GM18870 (cell line): ENCODE measurements around the gene OSBPL9.

ENCODE experiments used
- ATAC-seq: cut with Tn5 transposase; IDR thresholded peaks from one replicate; pipeline ENCODE4 v1.9.1; 2021; ENCODE audit warnings: moderate library complexity; ENCODE audit not compliant: unreplicated experiment

Gene OSBPL9

GRCh38 chr1:51733793-51734522 is 117.1 kb downstream of the OSBPL9 start:
- no peak for ATAC-seq

GRCh38 chr1:51734896-51735745 is 118.2 kb downstream of the OSBPL9 start:
- ATAC-seq = no peak

DNA sequence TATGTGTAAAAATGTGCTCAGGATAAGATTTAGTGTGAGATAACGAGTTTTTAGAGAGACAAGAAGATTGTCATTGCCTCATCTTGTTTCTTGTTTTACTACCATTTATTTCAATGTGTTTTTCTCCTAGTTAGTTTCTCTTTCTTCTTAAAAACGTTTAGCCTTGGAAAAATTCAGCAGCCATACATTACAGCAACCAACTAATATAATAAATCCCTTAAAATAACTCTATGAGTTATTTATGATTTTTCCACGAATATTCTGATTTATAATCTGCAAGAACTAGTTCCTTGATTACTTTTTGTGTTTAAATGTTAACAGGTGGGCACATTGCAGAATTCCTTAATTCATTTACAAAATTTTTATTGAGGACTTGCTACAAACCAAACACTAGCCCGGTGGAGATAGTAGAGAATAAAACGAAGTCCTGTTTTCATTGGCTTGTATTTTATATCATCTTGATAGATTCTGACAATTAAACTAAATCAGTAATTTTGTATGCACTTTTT is 118.9 kb downstream of the OSBPL9 start:
- ATAC-seq = no peak

DNA sequence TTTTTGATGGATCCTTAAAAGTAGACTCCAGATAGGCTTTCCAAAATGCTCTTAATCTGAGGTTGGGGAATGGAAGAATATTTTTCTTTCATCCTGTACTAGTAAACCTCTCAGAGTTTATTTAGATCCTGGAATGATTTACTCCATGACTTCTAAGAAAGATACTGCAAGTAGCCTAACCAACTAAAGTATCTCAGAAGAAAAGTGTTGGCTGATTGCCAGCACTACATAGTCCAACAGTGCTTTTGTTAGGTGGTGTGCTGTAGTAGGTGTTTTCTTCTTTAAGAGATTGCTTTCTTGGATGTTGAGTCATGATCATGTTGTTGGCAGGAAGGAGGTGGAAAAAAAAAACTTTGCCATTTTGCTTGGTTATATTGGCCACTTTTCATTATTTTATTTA is 119.8 kb downstream of the OSBPL9 start:
- no peak for ATAC-seq

GRCh38 chr1:51738681-51739080 is 121.8 kb downstream of the OSBPL9 start:
- ATAC-seq = no peak

GRCh38 chr1:51740652-51741051 is 123.8 kb downstream of the OSBPL9 start:
- no peak for ATAC-seq

GRCh38 chr1:51741121-51741681 is 124.3 kb downstream of the OSBPL9 start:
- ATAC-seq = no peak

- ATAC-seq = no peak
These were observed 127.8 kb downstream of the OSBPL9 start for GRCh38 chr1:51744506-51745303.

DNA sequence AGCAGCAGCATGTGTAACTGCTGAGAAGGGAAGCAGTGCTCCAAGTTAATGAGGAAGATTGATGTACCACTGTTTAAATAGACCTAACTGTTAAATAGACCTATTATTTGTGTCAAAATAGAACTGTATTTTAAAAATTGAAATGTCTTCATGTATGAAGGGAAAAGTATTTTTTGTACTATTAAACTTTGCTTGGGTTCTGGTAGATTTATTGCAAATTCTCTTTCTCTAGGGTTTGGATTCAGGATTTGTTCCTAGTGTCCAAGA is 128.3 kb downstream of the OSBPL9 start:
- no peak for ATAC-seq

DNA sequence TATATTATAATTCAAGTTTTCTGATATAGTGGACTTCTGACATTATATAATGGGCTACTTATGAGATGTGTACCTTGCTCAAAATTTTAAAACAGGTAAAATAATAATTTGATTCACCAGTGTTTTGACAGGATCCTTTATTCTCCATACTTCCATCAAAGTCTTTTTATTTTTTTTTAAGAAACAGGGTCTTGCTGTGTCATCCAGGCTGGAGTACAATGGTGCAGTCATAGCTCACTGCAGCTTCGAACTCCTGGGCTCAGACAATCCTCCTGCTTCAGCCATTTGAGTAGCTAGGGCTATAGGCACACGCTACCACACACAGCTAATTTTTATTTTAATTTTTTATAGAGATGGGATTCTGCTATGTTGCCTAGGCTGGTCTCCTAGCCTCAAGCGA is 132.3 kb downstream of the OSBPL9 start:
- no peak for ATAC-seq

DNA sequence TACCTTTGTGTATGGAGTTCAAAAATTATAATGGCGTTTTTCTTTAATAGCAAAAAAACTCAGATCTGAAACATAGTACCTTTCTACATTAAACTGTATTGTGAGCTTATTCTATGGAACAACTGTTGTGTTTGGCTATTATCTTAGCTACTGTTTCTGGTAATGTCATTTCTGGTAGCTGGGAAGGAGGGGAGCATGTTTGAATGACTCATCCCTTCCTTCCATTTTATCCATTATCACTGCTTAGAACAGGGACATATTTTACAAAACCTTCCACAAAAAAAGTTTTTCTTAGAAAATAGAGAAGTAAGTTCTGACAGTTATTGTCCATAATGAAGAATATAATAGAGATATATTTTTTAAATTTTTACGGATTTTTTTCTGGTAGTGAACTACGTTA is 133.3 kb downstream of the OSBPL9 start:
- no peak for ATAC-seq

- no peak for ATAC-seq
These were observed 133.8 kb downstream of the OSBPL9 start for GRCh38 chr1:51750729-51751128.

DNA sequence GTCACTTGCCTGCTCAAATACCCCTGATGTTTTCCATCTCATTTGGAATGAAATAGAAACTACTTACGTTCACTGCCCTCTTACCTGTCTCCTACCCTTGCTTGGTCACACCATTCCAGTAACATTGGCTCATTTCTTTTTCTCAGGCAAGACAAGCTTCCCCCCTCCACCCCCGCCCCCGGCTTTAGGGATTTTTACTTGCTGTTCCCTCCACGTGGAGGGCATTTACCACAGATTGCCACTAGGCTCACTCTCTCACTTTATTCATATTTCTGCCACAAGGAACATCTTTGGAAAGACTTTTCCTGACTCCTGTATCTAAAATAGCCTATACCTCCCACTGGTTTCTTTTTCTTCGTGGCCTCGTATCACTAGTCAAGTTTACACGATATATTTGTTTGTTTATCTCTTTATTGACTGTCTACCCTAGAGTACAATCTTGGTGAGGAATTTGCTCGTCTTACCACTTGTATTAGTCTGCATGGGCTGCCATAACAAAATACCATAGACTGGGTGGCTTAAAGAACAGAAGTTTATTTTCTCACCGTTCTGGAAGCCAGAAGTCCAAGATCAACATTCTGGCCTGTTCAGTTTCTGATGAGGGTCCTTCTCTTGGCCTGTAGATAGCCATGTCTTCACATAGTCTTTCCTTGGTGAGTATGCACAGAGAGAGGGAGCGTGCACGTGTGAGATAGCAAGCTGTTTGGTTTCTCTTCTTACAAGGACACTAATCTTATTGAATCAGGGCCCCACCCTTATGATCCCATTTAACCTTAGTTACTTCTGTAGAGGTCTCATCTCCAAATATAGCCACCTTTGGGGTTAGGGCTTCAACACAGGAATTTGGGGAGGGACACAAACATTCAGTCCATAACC is 135.4 kb downstream of the OSBPL9 start:
- no peak for ATAC-seq

- ATAC-seq = no peak
These were observed 137.1 kb downstream of the OSBPL9 start for GRCh38 chr1:51753969-51754368.

DNA sequence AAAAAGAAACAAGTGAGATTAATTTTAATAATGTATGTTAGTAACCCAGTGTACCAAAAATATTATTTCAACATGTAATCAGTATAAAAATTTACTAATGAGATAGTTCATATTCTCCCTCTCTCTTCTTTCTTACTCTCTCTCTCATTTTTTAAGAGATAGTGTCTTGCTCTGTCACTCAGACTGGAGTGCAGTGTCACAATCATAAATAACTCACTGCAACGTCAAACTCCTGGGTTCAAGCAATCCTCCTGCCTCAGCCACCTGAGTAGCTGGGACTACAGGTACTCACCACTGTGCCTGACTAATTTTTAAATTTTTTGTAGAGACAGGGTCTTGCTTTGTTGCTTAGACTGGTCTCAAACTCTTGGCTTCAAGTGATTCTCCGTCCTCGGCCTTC is 137.8 kb downstream of the OSBPL9 start:
- no peak for ATAC-seq

GRCh38 chr1:51755437-51755836 is 138.5 kb downstream of the OSBPL9 start:
- no peak for ATAC-seq

GRCh38 chr1:51756290-51756689 is 139.4 kb downstream of the OSBPL9 start:
- ATAC-seq = no peak

DNA sequence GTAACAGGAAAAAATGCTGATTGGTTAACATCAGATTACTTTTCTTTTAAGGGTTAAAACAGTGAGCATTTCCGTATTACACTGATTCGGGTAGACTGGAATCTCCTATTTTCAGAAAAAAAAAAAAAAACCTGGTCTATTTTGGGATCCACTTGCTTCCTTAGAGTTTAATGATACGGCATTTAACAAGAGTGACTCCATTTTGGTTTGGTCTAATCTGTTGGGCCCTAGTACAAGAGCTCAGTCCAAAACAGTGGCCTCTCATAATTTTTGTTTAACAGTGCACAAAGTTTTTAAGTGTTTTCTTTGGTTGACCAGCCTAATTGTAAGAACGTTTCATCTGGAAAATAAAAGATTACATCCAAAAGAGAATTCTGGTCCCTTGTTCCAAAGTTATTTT is 141.4 kb downstream of the OSBPL9 start:
- no peak for ATAC-seq

GRCh38 chr1:51760872-51761271 is 144.0 kb downstream of the OSBPL9 start:
- ATAC-seq = no peak

GRCh38 chr1:51761351-51761750 is 144.5 kb downstream of the OSBPL9 start:
- no peak for ATAC-seq
